Skeletal muscle satellite cell (primary cell): Measurements from ENCODE around the gene CR2.
"Not testable (repeated sequence)": the region's sequence is repeated elsewhere in the genome, so short reads cannot be mapped to it uniquely, and the experiment has no call there.

Source experiments
- H3K27me3 ChIP-seq: 2 replicates; pipeline ENCODE4 v1.7.0; 2013; ENCODE audit warnings: low read length; ENCODE audit not compliant: control insufficient read depth, insufficient read depth
- H3K36me3 ChIP-seq: 2 replicates; pipeline ENCODE4 v1.7.0; 2013; ENCODE audit warnings: mild to moderate bottlenecking, control low read depth, low read length; ENCODE audit not compliant: insufficient read depth
- H3K4me1 ChIP-seq: 2 replicates; pipeline ENCODE4 v1.7.0; 2013; ENCODE audit warnings: low read length; ENCODE audit not compliant: control insufficient read depth, insufficient read depth
- H3K4me2 ChIP-seq: 2 replicates; pipeline ENCODE4 v1.7.0; 2013; ENCODE audit warnings: mild to moderate bottlenecking, low read length
- H3K4me3 ChIP-seq: 2 replicates; pipeline ENCODE4 v1.7.0; 2013; ENCODE audit warnings: low read length
- H3K9ac ChIP-seq: 2 replicates; pipeline ENCODE4 v1.7.0; 2013; ENCODE audit warnings: mild to moderate bottlenecking, low read depth, low read length, moderate library complexity
- H3K9me3 ChIP-seq: replicated peaks from 2 replicates; pipeline ENCODE4 v1.7.0; 2013; ENCODE audit warnings: mild to moderate bottlenecking, control low read depth, low read length

CR2 gene

DNA sequence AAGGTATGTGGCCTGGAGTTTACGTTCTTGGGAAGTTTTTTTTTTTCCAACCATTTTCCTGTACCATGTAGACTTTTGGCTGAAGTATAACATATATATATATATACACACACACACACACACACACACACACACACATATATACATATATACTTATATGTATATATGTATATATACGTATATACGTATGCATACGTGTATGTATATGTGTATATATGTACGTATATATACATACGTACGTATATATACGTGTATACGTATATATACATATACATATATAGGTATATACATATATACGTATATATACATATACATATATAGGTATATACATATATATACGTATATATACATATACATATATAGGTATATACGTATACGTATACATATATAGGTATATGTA, 60.8 kb downstream of the CR2 start:
- no peaks in the 10 kb centered on the region for H3K9me3 ChIP-seq
- no peak overlapping the region for H3K4me2 ChIP-seq
- no peaks in the 10 kb centered on the region for H3K36me3 ChIP-seq
- H3K4me1 ChIP-seq = no peaks in the 10 kb centered on the region
- H3K9ac ChIP-seq = no peak overlapping the region
- no peak overlapping the region for H3K4me3 ChIP-seq
- peaks cover 16% of the 10 kb centered on the region for H3K27me3 ChIP-seq

DNA sequence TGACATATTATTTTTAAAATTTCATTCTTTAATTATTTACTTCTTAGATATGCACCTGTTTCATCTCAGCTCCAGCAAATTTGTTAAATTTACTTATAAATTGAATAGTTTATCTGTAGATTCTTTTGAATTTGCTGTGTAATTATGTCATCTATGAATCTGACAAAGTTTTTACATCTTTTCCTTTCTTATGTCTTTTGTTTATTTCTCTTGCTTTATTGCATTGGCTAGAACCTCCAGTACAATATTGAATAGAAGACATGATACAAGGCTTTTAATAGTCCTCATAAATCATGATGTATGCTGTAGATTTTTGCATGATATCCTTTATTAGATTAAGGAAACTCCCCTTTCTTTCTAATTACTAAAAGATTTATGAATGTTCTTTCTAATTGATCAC, 62.6 kb downstream of the CR2 start:
- Histone ChIP-seq H3K9me3 (no peaks in the 10 kb centered on the region), H3K9ac (no peak overlapping the region), H3K4me2 (no peak overlapping the region), H3K36me3 (no peaks in the 10 kb centered on the region), H3K4me1 (no peaks in the 10 kb centered on the region), H3K4me3 (no peak overlapping the region), H3K27me3 (peaks cover 14% of the 10 kb centered on the region)

DNA sequence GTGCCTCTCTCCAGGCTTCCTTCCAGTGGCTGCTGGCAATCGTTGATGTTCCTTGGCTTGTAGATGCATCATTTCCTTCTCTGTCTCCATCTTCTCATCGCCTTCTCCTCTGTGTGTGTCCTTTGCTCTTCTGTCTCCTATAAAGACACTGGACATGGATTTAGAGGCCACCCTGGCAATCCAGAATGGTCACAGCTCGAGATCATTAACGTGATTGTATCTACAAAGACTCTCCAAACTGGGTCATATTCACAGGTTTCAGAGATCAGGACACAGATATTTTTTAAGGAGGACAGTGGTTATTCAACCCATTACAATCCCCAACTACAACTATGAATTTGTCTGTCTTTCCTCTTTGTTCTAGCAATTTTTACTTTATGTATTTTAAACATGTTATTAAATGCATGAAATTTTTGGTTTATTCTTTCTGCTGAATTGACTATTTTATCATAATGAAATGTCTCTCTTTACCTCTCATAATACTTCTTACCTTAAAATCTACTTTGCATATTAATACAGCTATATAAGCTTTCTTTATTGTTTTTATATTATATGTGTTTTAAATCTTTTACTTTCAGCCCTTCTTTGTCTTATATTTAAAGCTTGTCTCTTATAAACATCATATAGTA, 64.6 kb downstream of the CR2 start:
- H3K27me3 ChIP-seq = peaks cover 6% of the 10 kb centered on the region
- H3K4me3 ChIP-seq = no peak overlapping the region
- H3K36me3 ChIP-seq = no peaks in the 10 kb centered on the region
- no peaks in the 10 kb centered on the region for H3K4me1 ChIP-seq
- no peaks in the 10 kb centered on the region for H3K9me3 ChIP-seq
- H3K9ac ChIP-seq = no peak overlapping the region
- H3K4me2 ChIP-seq = no peak overlapping the region

DNA sequence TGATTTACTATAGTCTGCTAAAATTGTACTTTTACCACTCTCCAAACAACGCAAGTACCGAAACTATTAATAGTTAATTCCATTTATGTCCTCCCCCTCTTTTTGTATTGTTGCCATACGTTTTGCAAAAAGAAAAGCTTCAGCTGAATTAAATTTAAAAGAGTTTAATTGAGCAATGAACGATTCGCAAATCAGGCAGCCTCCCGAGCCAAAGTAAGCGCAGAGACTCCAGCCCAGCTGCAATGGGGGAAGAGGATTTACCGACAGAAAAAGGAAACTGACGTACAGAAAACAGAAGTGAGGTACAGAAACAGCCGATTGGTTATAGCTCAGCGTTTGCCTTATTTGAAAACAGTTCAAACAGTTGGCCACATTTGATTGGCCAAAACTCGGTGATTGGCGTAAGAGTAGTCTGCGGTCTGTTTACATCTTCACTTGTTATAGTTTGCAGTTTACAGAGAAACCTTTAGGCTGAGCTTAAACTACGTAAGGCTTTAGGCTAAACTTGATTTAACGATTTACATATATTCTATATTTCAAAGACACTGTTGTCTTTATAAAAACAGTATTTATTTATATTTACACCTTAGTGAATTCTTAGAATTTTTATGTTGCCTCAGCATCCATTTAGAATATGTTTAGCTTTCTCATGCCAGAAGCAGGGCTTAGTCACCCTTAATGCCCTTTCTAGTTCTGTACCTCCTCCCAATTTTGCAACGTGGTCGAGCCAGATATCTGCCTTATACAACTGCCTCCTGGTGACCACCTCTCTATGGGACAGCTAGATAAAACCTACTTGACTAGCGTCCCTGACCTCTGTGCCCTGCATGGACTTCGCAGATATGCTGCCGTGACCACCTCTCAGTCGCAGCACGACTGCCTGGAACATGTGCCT, 65.6 kb downstream of the CR2 start:
- Histone ChIP-seq H3K36me3 (no peaks in the 10 kb centered on the region), H3K9me3 (no peaks in the 10 kb centered on the region), H3K9ac (no peak overlapping the region), H3K4me3 (no peak overlapping the region), H3K4me1 (no peaks in the 10 kb centered on the region), H3K4me2 (no peak overlapping the region), H3K27me3 (peaks cover 6% of the 10 kb centered on the region)

DNA sequence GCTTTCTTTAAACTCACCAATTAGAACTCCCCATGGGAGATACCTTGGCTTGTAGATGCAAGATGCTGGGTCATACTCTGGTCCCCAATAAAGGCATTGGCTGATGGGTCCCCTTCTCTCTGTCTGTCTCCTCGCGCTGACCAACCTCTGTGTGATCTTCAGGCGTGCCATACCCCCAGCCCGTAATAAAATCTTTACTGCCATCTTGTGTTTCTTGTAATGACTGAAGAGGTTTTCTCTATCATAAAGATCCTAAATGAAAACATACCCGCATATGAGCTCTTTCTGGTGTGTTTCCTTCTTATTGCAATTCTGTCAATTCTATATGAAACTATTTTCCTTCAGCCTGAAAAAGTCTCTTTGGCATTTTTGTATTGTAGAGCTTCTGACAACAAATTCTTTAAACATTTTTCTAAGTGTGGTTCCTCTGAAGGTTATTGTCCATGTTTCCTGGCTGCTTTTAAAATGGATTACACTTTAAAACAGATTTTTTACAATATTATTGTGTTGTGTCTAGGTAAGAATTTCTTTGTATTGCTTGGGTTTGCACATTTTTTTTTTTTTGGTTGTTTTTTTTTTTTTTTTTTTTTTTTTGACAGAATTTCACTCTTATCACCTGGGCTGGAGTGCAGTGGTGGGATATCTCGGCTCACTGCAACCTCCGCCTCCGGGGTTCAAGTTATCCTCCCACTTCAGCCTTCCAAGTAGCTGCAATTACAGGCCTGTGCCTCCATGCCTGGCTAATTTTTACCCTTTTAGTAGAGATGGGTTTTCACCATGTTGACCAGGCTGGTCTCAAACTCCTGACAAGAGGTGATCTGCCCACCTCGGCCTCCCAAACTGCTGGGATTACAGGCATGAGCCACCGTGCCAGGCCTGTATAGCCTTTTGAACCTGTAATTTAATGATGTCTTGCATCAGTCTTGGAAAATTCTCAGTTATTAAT, 66.5 kb downstream of the CR2 start:
- not testable (repeated sequence) for H3K4me2 ChIP-seq, H3K27me3 ChIP-seq, H3K4me3 ChIP-seq, H3K4me1 ChIP-seq, H3K9ac ChIP-seq, H3K9me3 ChIP-seq, H3K36me3 ChIP-seq

DNA sequence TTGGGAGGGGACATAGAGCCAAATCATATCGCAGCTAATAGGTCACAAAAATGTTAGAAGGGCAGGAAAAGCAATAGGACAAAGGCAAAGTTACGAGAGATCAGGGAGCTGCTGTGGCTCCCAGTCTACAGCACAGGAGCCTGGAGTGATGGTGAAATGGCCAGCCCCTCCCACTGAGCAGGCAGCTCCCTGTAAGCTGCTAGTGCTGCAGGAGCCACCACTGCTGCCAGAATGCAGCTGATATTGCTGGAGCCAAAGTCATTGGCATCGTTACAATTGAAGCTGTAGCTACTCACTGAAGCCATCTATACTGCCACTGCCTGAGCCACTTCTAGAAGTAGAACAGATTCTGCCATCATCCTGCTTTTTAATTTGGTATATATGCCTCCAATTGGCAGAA, 71.1 kb downstream of the CR2 start:
- not testable (repeated sequence) for H3K9ac ChIP-seq, H3K4me2 ChIP-seq, H3K4me1 ChIP-seq, H3K4me3 ChIP-seq, H3K27me3 ChIP-seq, H3K9me3 ChIP-seq, H3K36me3 ChIP-seq

DNA sequence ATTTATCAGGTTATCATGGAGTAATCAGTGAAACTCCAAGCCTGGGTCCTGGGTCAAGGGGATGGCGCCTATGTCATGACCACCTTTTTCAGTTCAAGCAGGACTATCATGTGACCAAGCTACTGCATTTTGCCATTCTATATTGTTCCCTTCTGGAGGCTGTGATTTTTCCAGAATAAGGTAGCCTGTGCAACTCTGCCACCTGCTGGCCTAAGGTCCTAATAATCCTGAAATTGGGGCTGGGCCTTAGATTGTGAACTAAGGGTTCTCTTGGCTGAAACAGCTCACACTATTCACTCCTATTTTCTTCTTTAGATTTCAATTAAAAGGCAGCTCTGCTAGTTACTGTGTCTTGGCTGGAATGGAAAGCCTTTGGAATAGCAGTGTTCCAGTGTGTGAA, 74.3 kb downstream of the CR2 start:
- H3K4me3 ChIP-seq, H3K9ac ChIP-seq, H3K9me3 ChIP-seq, H3K4me1 ChIP-seq, H3K4me2 ChIP-seq, H3K36me3 ChIP-seq, H3K27me3 ChIP-seq: not testable (repeated sequence)

DNA sequence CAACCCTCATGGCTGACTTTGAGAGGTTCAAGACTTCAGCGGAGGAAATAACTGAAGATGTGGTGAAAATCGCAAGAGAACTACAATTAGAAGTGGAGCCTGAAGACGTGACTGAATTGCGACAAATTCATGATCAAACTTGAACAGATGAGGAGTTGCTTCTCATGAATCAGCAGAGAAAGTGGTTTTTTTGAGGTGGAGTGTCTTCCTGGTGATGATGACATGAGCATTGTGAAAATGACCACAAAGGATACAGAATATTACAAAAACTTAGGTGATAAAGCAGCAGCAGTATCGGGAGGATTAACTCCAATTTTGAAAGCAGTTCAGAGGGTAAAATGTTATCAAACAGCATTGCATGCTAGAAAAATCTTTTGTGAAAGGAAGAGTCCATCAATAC, 82.1 kb downstream of the CR2 start:
- not testable (repeated sequence) for H3K36me3 ChIP-seq, H3K9me3 ChIP-seq, H3K4me3 ChIP-seq, H3K4me2 ChIP-seq, H3K9ac ChIP-seq, H3K27me3 ChIP-seq, H3K4me1 ChIP-seq
